ENCODE data around the gene CENPV.
"Not testable (repeated sequence)": the region's sequence is repeated elsewhere in the genome, so short reads cannot be mapped to it uniquely, and the experiment has no call there.

GRCh38 chr17:16312061-16312460 is 41.2 kb downstream of the CENPV start:
- not testable (repeated sequence) for TF ChIP-seq CTCF (IDR thresholded peaks at IDR 0.05; ENCODE audit: low read depth, low read length, poor library complexity, severe bottlenecking); EZH2phosphoT487 (IDR thresholded peaks at IDR 0.05; ENCODE audit: borderline replicate concordance, low read length)
